HG02571 (cell line): ENCODE measurements around the gene CD52.
"Not testable (repeated sequence)": the region's sequence is repeated elsewhere in the genome, so short reads cannot be mapped to it uniquely, and the experiment has no call there.

Source experiments
- ATAC-seq: cut with Tn5 transposase; IDR thresholded peaks from one replicate; pipeline ENCODE4 v1.9.1; 2021; ENCODE audit warnings: mild to moderate bottlenecking, moderate library complexity; ENCODE audit not compliant: unreplicated experiment

The CD52 gene

GRCh38 chr1:26297057-26297790, 20.5 kb upstream of the CD52 start:
- ATAC-seq, result no peak

- no peak for ATAC-seq
Measured at GRCh38 chr1:26297791-26298124, 20.0 kb upstream of the CD52 start.

GRCh38 chr1:26300578-26301275, 17.0 kb upstream of the CD52 start:
- no peak for ATAC-seq

- ATAC-seq, result no peak
Measured at GRCh38 chr1:26302733-26303405, 14.9 kb upstream of the CD52 start.

- ATAC-seq, result no peak
Measured at GRCh38 chr1:26305667-26306289, 12.0 kb upstream of the CD52 start.

- peak; percentile 99 for ATAC-seq
Measured at GRCh38 chr1:26306290-26307229, 11.2 kb upstream of the CD52 start, which contains the start of gene UBXN11. UBXN11 (minus strand) TSS chr1:26306636; CDS start chr1:26302883, 3,753 bp downstream.

GRCh38 chr1:26307363-26307781, 10.4 kb upstream of the CD52 start:
- no peak for ATAC-seq

GRCh38 chr1:26307966-26308899, 9.5 kb upstream of the CD52 start:
- not testable (repeated sequence) for ATAC-seq

- ATAC-seq, result no peak
Measured at GRCh38 chr1:26314501-26314900, 3.3 kb upstream of the CD52 start.

GRCh38 chr1:26315874-26316850, 1.6 kb upstream of the CD52 start:
- ATAC-seq, result no peak

- ATAC-seq, result no peak
Measured at GRCh38 chr1:26317146-26317545, 612 bp upstream of the CD52 start.

GRCh38 chr1:26318338-26319064, 743 bp downstream of the CD52 start:
- ATAC-seq, result no peak

GRCh38 chr1:26320896-26321295, 3.1 kb downstream of the CD52 start:
- ATAC-seq, result no peak

GRCh38 chr1:26321315-26322041, 3.7 kb downstream of the CD52 start:
- ATAC-seq, result peak; percentile 36

GRCh38 chr1:26322042-26322331, 4.2 kb downstream of the CD52 start:
- ATAC-seq, result no peak

- no peak for ATAC-seq
Measured at GRCh38 chr1:26323382-26323781, 5.6 kb downstream of the CD52 start.

- ATAC-seq, result no peak
Measured at GRCh38 chr1:26324550-26324949, 6.8 kb downstream of the CD52 start.
